ENCODE data around the gene APOA4.

DNA sequence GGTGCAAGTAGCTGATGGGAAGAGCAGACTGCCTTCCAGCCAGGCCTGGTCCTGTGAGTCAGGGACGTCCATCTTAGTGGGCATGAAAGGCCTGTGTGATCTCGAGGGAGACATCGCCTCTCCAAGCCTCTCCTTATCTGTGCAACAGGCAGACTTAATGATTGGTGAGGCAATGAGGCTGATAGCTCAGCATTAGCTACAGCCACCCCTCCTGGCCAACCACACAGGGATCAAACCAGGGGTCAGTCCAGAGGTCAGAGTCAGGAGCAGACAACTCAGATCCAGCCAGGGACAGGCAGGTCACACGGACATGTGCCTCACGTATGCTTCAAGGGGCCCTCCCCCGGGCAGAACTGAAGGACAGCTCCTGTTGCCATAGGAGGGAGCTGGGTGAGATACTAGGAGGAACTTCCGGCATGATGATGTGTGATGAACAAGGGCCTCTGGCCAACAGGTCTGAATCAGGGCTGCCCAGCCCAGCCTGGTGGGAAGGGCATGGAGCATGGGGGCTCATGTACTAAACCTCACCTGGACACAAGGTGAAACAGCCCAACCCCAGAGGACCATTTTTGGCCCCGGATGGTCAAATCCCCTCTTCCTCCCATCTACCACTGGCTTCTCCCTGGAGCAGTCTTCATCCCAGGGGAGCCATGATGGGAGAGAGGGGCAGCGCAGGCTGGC, 3.8 kb upstream of the APOA4 start:
- TF ChIP-seq YY1 (IDR thresholded peaks at IDR 0.05; ENCODE audit: extremely low read depth, insufficient replicate concordance, low read depth, low read length), result no peak
- no peak for TF ChIP-seq EZH2 (IDR thresholded peaks at IDR 0.05)
- no peak for TF ChIP-seq EZH2phosphoT487 (IDR thresholded peaks at IDR 0.05; ENCODE audit: borderline replicate concordance)
- TF ChIP-seq, protein P1, sequence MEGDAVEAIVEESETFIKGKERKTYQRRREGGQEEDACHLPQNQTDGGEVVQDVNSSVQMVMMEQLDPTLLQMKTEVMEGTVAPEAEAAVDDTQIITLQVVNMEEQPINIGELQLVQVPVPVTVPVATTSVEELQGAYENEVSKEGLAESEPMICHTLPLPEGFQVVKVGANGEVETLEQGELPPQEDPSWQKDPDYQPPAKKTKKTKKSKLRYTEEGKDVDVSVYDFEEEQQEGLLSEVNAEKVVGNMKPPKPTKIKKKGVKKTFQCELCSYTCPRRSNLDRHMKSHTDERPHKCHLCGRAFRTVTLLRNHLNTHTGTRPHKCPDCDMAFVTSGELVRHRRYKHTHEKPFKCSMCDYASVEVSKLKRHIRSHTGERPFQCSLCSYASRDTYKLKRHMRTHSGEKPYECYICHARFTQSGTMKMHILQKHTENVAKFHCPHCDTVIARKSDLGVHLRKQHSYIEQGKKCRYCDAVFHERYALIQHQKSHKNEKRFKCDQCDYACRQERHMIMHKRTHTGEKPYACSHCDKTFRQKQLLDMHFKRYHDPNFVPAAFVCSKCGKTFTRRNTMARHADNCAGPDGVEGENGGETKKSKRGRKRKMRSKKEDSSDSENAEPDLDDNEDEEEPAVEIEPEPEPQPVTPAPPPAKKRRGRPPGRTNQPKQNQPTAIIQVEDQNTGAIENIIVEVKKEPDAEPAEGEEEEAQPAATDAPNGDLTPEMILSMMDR (IDR thresholded peaks at IDR 0.05 in 2 of 3, conservative IDR thresholded peaks at IDR 0.05 in 1 of 3; ENCODE audit: borderline replicate concordance in 1 of 3, insufficient read depth in 1 of 3, low read depth in 2 of 3, low read length in 2 of 3), result no peak
- no peak for TF ChIP-seq TCF7L2 (IDR thresholded peaks at IDR 0.05; ENCODE audit: borderline replicate concordance, extremely low read depth, insufficient read depth, insufficient read length)
- TF ChIP-seq ELF1 (IDR thresholded peaks at IDR 0.05; ENCODE audit: borderline replicate concordance, low read depth), result no peak
- no peak for TF ChIP-seq POLR2AphosphoS5 (IDR thresholded peaks at IDR 0.05; ENCODE audit: low read depth, low read length)
- no peak for TF ChIP-seq POLR2A (IDR thresholded peaks at IDR 0.05; ENCODE audit: borderline replicate concordance, extremely low read depth, insufficient read depth, insufficient read length)
- no peak for TF ChIP-seq CEBPB (IDR thresholded peaks at IDR 0.05; ENCODE audit: low read depth)
- no peak for TF ChIP-seq SRF (IDR thresholded peaks at IDR 0.05; ENCODE audit: low read depth)
- TF ChIP-seq JUND (IDR thresholded peaks at IDR 0.05), result no peak
